Measurements from ENCODE around the gene CACNB4. TPM values are rescaled to one million over a fixed set of nuclear protein-coding genes. Genes with fewer than 3 reads are reported as not detected.
A peak's percentile ranks its signal among the peaks of the same experiment; 100 is the strongest.

The CACNB4 gene
- total and polyA plus RNA-seq, 2 of the 4 experiments (the other 2 are of a cell fraction) = 0.12 to 0.36 TPM

GRCh38 chr2:152037743-152038435, 61.0 kb downstream of the CACNB4 start:
- Histone ChIP-seq H2AK5ac (ENCODE audit: low read depth, low read length) (no peak overlapping the region), H4K20me1 (ENCODE audit: insufficient read depth, low read length) (no peaks in the 10 kb centered on the region), H3K4me1 (ENCODE audit: control insufficient read depth, insufficient read depth, low read length) (no peaks in the 10 kb centered on the region; the same call in 1 of the 2 replicates), H2BK15ac (ENCODE audit: low read depth, low read length) (no peak overlapping the region), H2BK20ac (ENCODE audit: low read depth, low read length) (no peak overlapping the region), H3K27ac (ENCODE audit: insufficient read depth, low read length) (no peak overlapping the region), H3K23ac (ENCODE audit: low read depth, low read length) (no peak overlapping the region), H3K4me2 (ENCODE audit: low read depth, low read length) (no peak overlapping the region), H2AK9ac (replicated peaks; ENCODE audit: low read depth, low read length, poor library complexity) (no peak overlapping the region), H3K9me3 (ENCODE audit: control insufficient read depth, insufficient read depth, low read length) (no peaks in the 10 kb centered on the region), H3K14ac (replicated peaks; ENCODE audit: low read depth, low read length) (no peak overlapping the region), H2BK120ac (ENCODE audit: low read depth, low read length) (no peak overlapping the region), H3K56ac (ENCODE audit: extremely low read depth, insufficient read depth, low read length) (no peak overlapping the region), H3K9ac (ENCODE audit: low read depth, low read length) (no peak overlapping the region), H2BK5ac (ENCODE audit: low read depth, low read length, poor library complexity, severe bottlenecking) (no peak overlapping the region), H4K5ac (ENCODE audit: low read depth, low read length) (no peak overlapping the region), H3K36me3 (ENCODE audit: control insufficient read depth, insufficient read depth, low read length) (no peaks in the 10 kb centered on the region), H2AFZ (replicated peaks; ENCODE audit: low read length, poor library complexity) (no peak overlapping the region), H4K91ac (ENCODE audit: insufficient read depth, low read depth, low read length) (no peak overlapping the region), H3K27me3 (ENCODE audit: control insufficient read depth, insufficient read depth, low read length) (peaks cover 17% of the 10 kb centered on the region), H3K18ac (ENCODE audit: low read depth, low read length) (no peak overlapping the region), H3K4me3 (ENCODE audit: insufficient read depth, low read depth, low read length) (no peak overlapping the region), H3K79me1 (ENCODE audit: low read depth in 1 of 2, low read length in 2 of 2) (no peaks in the 10 kb centered on the region), H3K4ac (ENCODE audit: low read depth, low read length) (no peak overlapping the region), H3K9me1 (ENCODE audit: insufficient read depth, low read length) (no peaks in the 10 kb centered on the region), H4K8ac (ENCODE audit: low read depth in 2 of 2, low read length in 2 of 2) (no peak overlapping the region)
- WGBS, 2 experiments (ENCODE audit: extremely low coverage in 2 of 2, insufficient read length in 1 of 2) = 40% methylated on average over 1 of the region's 6 CpGs; no CpG with 5 or more reads in 1 of the 2 experiments
- peak; percentile 71 for ATAC-seq (ENCODE audit: low read depth)
- in situ Hi-C loops (cut with MboI; ENCODE audit: low sequenced_read_pairs) = loop anchor here (10.0 kb wide), 1 partner anchor 597 kb away; no protein-coding TSS in a partner anchor
- dilution Hi-C loops (cut with HindIII; ENCODE audit: low sequenced_read_pairs, unreplicated experiment) = no loop called here
- intact Hi-C loops (cut with micrococcal nuclease) = loop anchor here (1.0 to 10.0 kb wide), 5 partner anchors 129 to 1477 kb away; partner anchors contain the start of genes FMNL2 and STAM2
- no TSS peak for BruUV-seq (replicated peaks)
- CTCF ChIA-PET = interaction anchor here (0.7 kb wide), 1 partner anchor 12 kb away, joined by 3 read pairs; no protein-coding TSS in a partner anchor
- POLR2A ChIA-PET (ENCODE audit: unreplicated experiment) = no interaction called here
- no peak for TF ChIP-seq SMC3 (IDR thresholded peaks at IDR 0.05; ENCODE audit: low read depth, low read length)
- TF ChIP-seq CHD1 (IDR thresholded peaks at IDR 0.05; ENCODE audit: low read depth, low read length) = no peak
- no peak for TF ChIP-seq RCOR1 (IDR thresholded peaks at IDR 0.05; ENCODE audit: insufficient replicate concordance, low read length)
- no peak for TF ChIP-seq CTCF (conservative IDR thresholded peaks at IDR 0.05; ENCODE audit: low read depth, low read length)
- no peak for TF ChIP-seq NFE2L2 (IDR thresholded peaks at IDR 0.05; ENCODE audit: low read depth, low read length)
- TF ChIP-seq RAD21 (IDR thresholded peaks at IDR 0.05; ENCODE audit: low read length) = no peak
- no peak for TF ChIP-seq ELK1 (IDR thresholded peaks at IDR 0.05; ENCODE audit: borderline replicate concordance, low read depth, low read length)
- no peak for TF ChIP-seq BHLHE40 (IDR thresholded peaks at IDR 0.05; ENCODE audit: low read depth, low read length)
- DNase-seq = no peak
